ENCODE data around the gene NUMB.

DNA sequence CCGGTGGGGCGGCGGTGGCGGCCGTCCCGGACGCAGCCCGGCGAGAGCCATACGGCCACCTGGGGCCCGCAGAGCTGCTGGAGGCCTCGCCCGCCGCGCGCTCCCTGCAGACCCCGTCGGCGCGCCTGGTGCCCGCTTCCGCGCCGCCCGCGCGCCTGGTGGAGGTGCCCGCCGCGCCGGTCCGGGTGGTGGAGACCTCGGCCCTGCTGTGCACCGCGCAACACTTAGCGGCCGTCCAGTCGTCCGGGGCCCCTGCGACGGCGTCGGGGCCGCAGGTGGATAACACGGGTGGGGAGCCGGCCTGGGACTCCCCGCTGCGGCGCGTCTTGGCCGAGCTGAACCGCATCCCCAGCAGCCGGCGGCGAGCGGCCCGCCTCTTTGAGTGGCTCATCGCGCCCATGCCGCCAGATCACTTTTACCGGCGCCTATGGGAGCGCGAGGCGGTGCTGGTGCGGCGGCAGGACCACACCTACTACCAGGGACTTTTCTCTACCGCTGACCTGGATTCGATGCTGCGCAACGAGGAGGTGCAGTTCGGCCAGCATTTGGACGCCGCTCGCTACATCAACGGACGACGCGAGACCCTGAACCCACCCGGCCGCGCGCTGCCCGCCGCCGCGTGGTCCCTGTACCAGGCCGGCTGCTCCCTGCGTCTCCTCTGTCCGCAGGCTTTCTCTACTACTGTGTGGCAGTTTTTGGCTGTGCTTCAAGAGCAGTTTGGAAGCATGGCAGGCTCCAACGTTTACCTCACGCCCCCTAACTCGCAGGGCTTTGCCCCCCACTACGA is 33.1 kb upstream of the NUMB start:
- TF ChIP-seq POLR2A (IDR thresholded peaks at IDR 0.05; ENCODE audit: low read depth, low read length) (peak; percentile 9), EZH2 (IDR thresholded peaks at IDR 0.05; ENCODE audit: borderline replicate concordance, low read depth, low read length, severe bottlenecking) (no peak)
- TF ChIP-seq, protein P1, sequence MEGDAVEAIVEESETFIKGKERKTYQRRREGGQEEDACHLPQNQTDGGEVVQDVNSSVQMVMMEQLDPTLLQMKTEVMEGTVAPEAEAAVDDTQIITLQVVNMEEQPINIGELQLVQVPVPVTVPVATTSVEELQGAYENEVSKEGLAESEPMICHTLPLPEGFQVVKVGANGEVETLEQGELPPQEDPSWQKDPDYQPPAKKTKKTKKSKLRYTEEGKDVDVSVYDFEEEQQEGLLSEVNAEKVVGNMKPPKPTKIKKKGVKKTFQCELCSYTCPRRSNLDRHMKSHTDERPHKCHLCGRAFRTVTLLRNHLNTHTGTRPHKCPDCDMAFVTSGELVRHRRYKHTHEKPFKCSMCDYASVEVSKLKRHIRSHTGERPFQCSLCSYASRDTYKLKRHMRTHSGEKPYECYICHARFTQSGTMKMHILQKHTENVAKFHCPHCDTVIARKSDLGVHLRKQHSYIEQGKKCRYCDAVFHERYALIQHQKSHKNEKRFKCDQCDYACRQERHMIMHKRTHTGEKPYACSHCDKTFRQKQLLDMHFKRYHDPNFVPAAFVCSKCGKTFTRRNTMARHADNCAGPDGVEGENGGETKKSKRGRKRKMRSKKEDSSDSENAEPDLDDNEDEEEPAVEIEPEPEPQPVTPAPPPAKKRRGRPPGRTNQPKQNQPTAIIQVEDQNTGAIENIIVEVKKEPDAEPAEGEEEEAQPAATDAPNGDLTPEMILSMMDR (IDR thresholded peaks at IDR 0.05; ENCODE audit: extremely low read depth in 1 of 2, insufficient read depth in 1 of 2, low read depth in 1 of 2, low read length in 2 of 2): no peak

Data from endothelial cell of umbilical vein (primary cell).